Adrenal gland (tissue), 19 donors: ENCODE data around the gene TEKT5. TPM values are rescaled to one million over a fixed set of nuclear protein-coding genes. Genes with fewer than 3 reads are reported as not detected.
"Not testable (repeated sequence)": the region's sequence is repeated elsewhere in the genome, so short reads cannot be mapped to it uniquely, and the experiment has no call there.

Experiments used
- DNase-seq, 7 donors: peaks; one replicate each; pipeline ENCODE4 v3.0.0-alpha.2; 2019 to 2020
- H3K27ac ChIP-seq, 5 donors: fragments of 200-600 bp; sonication (generic) in 4 of 5; 1 replicate in 3 of 5; 2 replicates in 2 of 5; pipeline versions ENCODE4 v1.5.1 to v1.8.0; 2016 to 2020; ENCODE audit warnings: mild to moderate bottlenecking in 1 of 5
- H3K27me3 ChIP-seq: fragments of 200-600 bp; 2 replicates; pipeline ENCODE4 v1.8.0; 2021
- H3K36me3 ChIP-seq, 2 donors: fragments of 200-600 bp; replicated peaks in 1 of 2; 1 replicate in 1 of 2; 2 replicates in 1 of 2; pipeline versions ENCODE4 v1.5.1 to v1.8.0; 2018 to 2022
- H3K4me1 ChIP-seq, 2 donors: fragments of 200-600 bp; replicated peaks in 1 of 2; 1 replicate in 1 of 2; 2 replicates in 1 of 2; pipeline versions ENCODE4 v1.5.1 to v1.8.0; 2018 to 2021
- H3K4me3 ChIP-seq, 4 donors: fragments of 200-600 bp; sonication (generic) in 3 of 4; one replicate each; pipeline ENCODE4 v1.5.1; 2016 to 2018
- H3K9me3 ChIP-seq, 3 donors: fragments of 200-600 bp; sonication (generic) in 1 of 3; replicated peaks in 1 of 3; 1 replicate in 2 of 3; 2 replicates in 1 of 3; pipeline versions ENCODE4 v1.5.1 to v1.8.0; 2016 to 2021
- CTCF ChIP-seq, 6 experiments: fragments of 450-650 bp in 4 of 6; fragments of 200-600 bp in 2 of 6; sonication (generic) in 1 of 6; IDR thresholded peaks; 1 replicate in 5 of 6; 2 replicates in 1 of 6; pipeline versions ENCODE4 v1.5.1 to v1.8.0; 2016 to 2021; ENCODE audit warnings: antibody characterized with exemption in 6 of 6, mild to moderate bottlenecking in 2 of 6, moderate library complexity in 1 of 6
- POLR2A ChIP-seq, 2 donors: fragments of 450-650 bp; IDR thresholded peaks; one replicate each; pipeline ENCODE4 v1.6.1; 2017; ENCODE audit warnings: antibody characterized with exemption in 2 of 2, mild to moderate bottlenecking in 2 of 2, moderate library complexity in 1 of 2
- WGBS, 4 donors: extraction: QIAGEN DNeasy Blood & Tissue Kit in 2 of 4; methylation state at CpG; one replicate each; pipeline versions ENCODE4 v1.1.5 to v1.1.7; 2013 to 2017; 5-methylcytosine and 5-hydroxymethylcytosine counted together
- intact Hi-C, 2 donors: fragments of 100-400 bp; cut with DNase I; formaldehyde crosslinking; loops; one replicate each; pipeline versions ENCODE4 v1.14.1 to v1.15.0; 2022 to 2023
- long read RNA-seq, 10 donors: library from polyadenylated mRNA in 3 of 10; unstranded in 2 of 10; stranded (forward) in 1 of 10; transcript quantifications; one replicate each; pipeline ENCODE4 v2.0.0 and lab custom pipeline, GENCODE V29; 2021 to 2026
- polyA plus RNA-seq, 3 donors: library from polyadenylated mRNA; stranded (reverse); fragments of 200-250 nt in 2 of 3; fragments of 350-450 nt in 1 of 3; fragmentation: Illumina TruSeq in 1 of 3; extraction: RNeasy Lipid Tissue Mini Kit (QIAGEN cat#74804) in 1 of 3; gene quantifications; one replicate each; pipeline ENCODE4 v1.2.3, GENCODE V29; 2013 to 2014
- total RNA-seq, 9 donors: library from RNA; depleted of rRNA in 4 of 9; stranded (reverse); fragments of >200 nt in 4 of 9; fragments of 120-200 nt in 1 of 9; fragmentation: NEBNext Ultra II Directional in 1 of 9; extraction: Animal tissue kit (Norgen Biotek cat#: 25700) in 1 of 9; gene quantifications; one replicate each; pipeline versions ENCODE4 v1.1.0 to v1.2.4, GENCODE V29; 2013 to 2023
- donor health status: healthy with polysubstance abuse.
- donor health status: Bipolar disorder and iron deficiency.
- donor health status: DM: yes; HTN: yes; CAD: no.
- donor health status: DM: no; HTN: no; CAD: no.
- donor health status: DM: no; HTN: no; CAD: no.
- donor health status: DM: yes; HTN: yes; CAD: no.

TEKT5 gene
- total RNA-seq (under 1 TPM in 2 of 9 donors, not detected in 7; 0.36 to 0.50 TPM), polyA plus RNA-seq (under 1 TPM in 2 of 3 donors, not detected in 1; 0.34 to 0.88 TPM)
- long read RNA-seq, donor 1 = 0 reads
- long read RNA-seq, donor 2 = 0 reads
- long read RNA-seq, donor 3 = 0 reads
- long read RNA-seq, donor 4 = 0 reads
- long read RNA-seq, donor 5 = 0 reads
- long read RNA-seq, donor 6 = 0 reads
- long read RNA-seq, donor 7 = 0 reads
- long read RNA-seq, donor 8 = 0 reads
- long read RNA-seq, donor 9 = 0 reads
- long read RNA-seq, donor 10 = 0 reads

GRCh38 chr16:10694830-10695229 is at the start of gene TEKT5:
Gene TEKT5 (minus strand): TSS chr16:10694930. CDS start chr16:10694873, 57 bp downstream.
- Histone ChIP-seq H3K9me3 (no peaks in the 10 kb centered on the region), H3K27ac (no peak within 1 kb of the TSS), H3K4me3 (no peak within 1 kb of the TSS), H3K27me3 (no peaks in the 10 kb centered on the region), H3K36me3 (no peaks in the 10 kb centered on the region), H3K4me1 (no peaks in the 10 kb centered on the region)
- TF ChIP-seq POLR2A (IDR thresholded peaks at IDR 0.05) (no peak), CTCF (IDR thresholded peaks at IDR 0.05) (no peak)
- DNase-seq = no peak
- intact Hi-C loops = no loop called here
- WGBS, 4 donors = 75 to 86% (median 81%) methylated on average over 3 to 5 of the region's 5 CpGs

GRCh38 chr16:10743610-10744369 is 49.1 kb upstream of the TEKT5 start, which contains the start of gene NUBP1:
Gene NUBP1 (plus strand): TSS chr16:10743842. CDS start chr16:10743864, 22 bp downstream.
- intact Hi-C loops = no loop called here
- Histone ChIP-seq H3K27ac (peak within 1 kb of the TSS; percentile 95 to 100 (median 98)), H3K27me3 (no peaks in the 10 kb centered on the region), H3K4me1 (peaks cover 11 to 31% of the 10 kb centered on the region in 2 donors), H3K4me3 (peak within 1 kb of the TSS in 3 of 4 donors; percentile 29 to 61 (median 57)), H3K36me3 (peaks cover 0 to 17% of the 10 kb centered on the region in 2 donors), H3K9me3 (no peaks in the 10 kb centered on the region)
- TF ChIP-seq POLR2A (IDR thresholded peaks at IDR 0.05) = peak; percentile 78 to 91
- peak in 1 of 6 experiments; percentile 10 for TF ChIP-seq CTCF (IDR thresholded peaks at IDR 0.05)
- 0 to 1% (median 0%) methylated on average over 26 to 57 of the region's 57 CpGs for WGBS, 4 donors
- peak; percentile 99 to 100 (median 100) for DNase-seq

- Histone ChIP-seq H3K36me3 (peaks cover 0 to 11% of the 10 kb centered on the region in 2 donors), H3K4me1 (peaks cover 17 to 33% of the 10 kb centered on the region in 2 donors), H3K9me3 (no peaks in the 10 kb centered on the region), H3K27me3 (no peaks in the 10 kb centered on the region), H3K4me3 (peak overlapping the region in 1 of 4 donors; percentile 61), H3K27ac (peak overlapping the region; percentile 55 to 100 (median 98))
- intact Hi-C loops = no loop called here
- 24 to 30% (median 27%) methylated on average over 5 of the region's 5 CpGs for WGBS, 4 donors
- TF ChIP-seq CTCF (IDR thresholded peaks at IDR 0.05) (no peak), POLR2A (IDR thresholded peaks at IDR 0.05) (no peak)
- DNase-seq = peak in 2 of 7 donors; percentile 11 to 12
Measured at GRCh38 chr16:10743227-10743609, 48.5 kb upstream of the TEKT5 start.

- Histone ChIP-seq H3K4me3 (no peak overlapping the region), H3K4me1 (peaks cover 28 to 45% of the 10 kb centered on the region in 2 donors), H3K27ac (peak overlapping the region in 1 of 5 donors; percentile 2), H3K27me3 (no peaks in the 10 kb centered on the region), H3K36me3 (no peaks in the 10 kb centered on the region), H3K9me3 (no peaks in the 10 kb centered on the region)
- intact Hi-C loops = no loop called here
- DNase-seq = peak in 2 of 7 donors; percentile 58 to 80
- WGBS, 4 donors = 54 to 81% (median 67%) methylated on average over 4 of the region's 4 CpGs
- no peak for TF ChIP-seq POLR2A (IDR thresholded peaks at IDR 0.05)
- no peak for TF ChIP-seq CTCF (IDR thresholded peaks at IDR 0.05)
Measured at GRCh38 chr16:10741844-10742243, 47.1 kb upstream of the TEKT5 start.

GRCh38 chr16:10741249-10741648 is 46.5 kb upstream of the TEKT5 start:
- peaks cover 28 to 45% of the 10 kb centered on the region in 2 donors for H3K4me1 ChIP-seq
- H3K4me3 ChIP-seq, intact Hi-C loops, H3K9me3 ChIP-seq, H3K36me3 ChIP-seq, H3K27ac ChIP-seq, H3K27me3 ChIP-seq: not testable (repeated sequence)
- peak in 1 of 7 donors; percentile 48 for DNase-seq
- WGBS, 4 donors = 92 to 96% (median 94%) methylated on average over 10 of the region's 10 CpGs
